Endothelial cell of umbilical vein (primary cell): ENCODE measurements around the gene CNTNAP2. TPM values are rescaled to one million over a fixed set of nuclear protein-coding genes. Genes with fewer than 3 reads are reported as not detected.
"Not testable (repeated sequence)": the region's sequence is repeated elsewhere in the genome, so short reads cannot be mapped to it uniquely, and the experiment has no call there.

Experiments used
- BruUV-seq: library from RNA; stranded (reverse); fragments of 400-500 nt; replicated peaks from 2 replicates; lab custom pipeline; 2021; lab: Mats Ljungman, UMichigan
- CTCF ChIA-PET: fragments of 300-600, 350-600 bp; sonication (Branson Sonifier 250); formaldehyde crosslinking; loops from one replicate; lab custom pipeline; 2021; ENCODE audit warnings: antibody characterized with exemption, inconsistent platforms; lab: Charles Lee
- POLR2A ChIA-PET: fragments of 300-600, 350-600 bp; sonication (Branson Sonifier 250); formaldehyde crosslinking; loops from one replicate; lab custom pipeline; 2021; ENCODE audit warnings: antibody characterized with exemption, inconsistent platforms; lab: Charles Lee
- DNase-seq: peaks from one replicate; pipeline ENCODE4 v3.0.0-alpha.2; 2011; ENCODE audit warnings: low read depth, low spot score
- FAIRE-seq: peaks from 2 replicates; lab custom pipeline; 2011; peaks lifted over from hg19 to GRCh38; lab: Jason Lieb, UNC
- H2AFZ ChIP-seq: 2 replicates; pipeline ENCODE4 v1.6.0; 2012; ENCODE audit warnings: low read depth, low read length, control low read depth, inconsistent platforms
- H3K27ac ChIP-seq: 2 replicates; pipeline ENCODE4 v1.5.1; 2011; ENCODE audit warnings: low read depth, mild to moderate bottlenecking, control low read depth, low read length, moderate library complexity; ENCODE audit not compliant: insufficient read depth
- H3K27me3 ChIP-seq, 2 experiments: 2 replicates each; pipeline versions ENCODE4 v1.6.0 to v1.6.1; 2011; ENCODE audit warnings: low read length in 2 of 2, mixed read lengths in 1 of 2; ENCODE audit not compliant: control insufficient read depth in 2 of 2, insufficient read depth in 2 of 2
- H3K36me3 ChIP-seq, 2 experiments: 2 replicates in 1 of 2; 3 replicates in 1 of 2; pipeline ENCODE4 v1.5.1; 2011; ENCODE audit warnings: low read length in 2 of 2, mild to moderate bottlenecking in 1 of 2, moderate library complexity in 1 of 2; ENCODE audit not compliant: control insufficient read depth in 2 of 2, insufficient read depth in 2 of 2; ENCODE audit errors: extremely low read depth in 1 of 2
- H3K4me1 ChIP-seq: 3 replicates; pipeline ENCODE4 v1.5.1; 2011; ENCODE audit warnings: mild to moderate bottlenecking, low read length; ENCODE audit not compliant: control insufficient read depth, insufficient read depth; ENCODE audit errors: extremely low read depth
- H3K4me2 ChIP-seq: 2 replicates; pipeline ENCODE4 v1.6.1; 2011; ENCODE audit warnings: low read length, control low read depth, mixed read lengths; ENCODE audit not compliant: insufficient read depth
- H3K4me3 ChIP-seq, 3 experiments: fragments of 200-600 bp in 1 of 3; sonication (generic), shearing (Covaris generic) in 1 of 3; replicated peaks in 1 of 3; 2 replicates each; pipeline ENCODE4 v1.5.1; 2011 to 2016; ENCODE audit warnings: control low read depth in 3 of 3, low read length in 3 of 3, mild to moderate bottlenecking in 2 of 3, inconsistent platforms in 1 of 3, low read depth in 1 of 3, moderate library complexity in 1 of 3; ENCODE audit not compliant: insufficient read depth in 1 of 3
- H3K79me2 ChIP-seq: 2 replicates; pipeline ENCODE4 v1.6.0; 2012; ENCODE audit warnings: low read length, inconsistent platforms; ENCODE audit not compliant: control insufficient read depth, insufficient read depth
- H3K9ac ChIP-seq: replicated peaks from 2 replicates; pipeline ENCODE3; 2011; ENCODE audit warnings: low read length, control low read depth; ENCODE audit not compliant: insufficient read depth; ENCODE audit errors: extremely low read depth
- H3K9me1 ChIP-seq: replicated peaks from 3 replicates; pipeline ENCODE4 v1.6.0; 2011; ENCODE audit warnings: mild to moderate bottlenecking, low read length; ENCODE audit not compliant: control insufficient read depth, insufficient read depth; ENCODE audit errors: extremely low read depth
- H3K9me3 ChIP-seq: replicated peaks from 2 replicates; pipeline ENCODE4 v1.5.1; 2012; ENCODE audit warnings: low read length, inconsistent platforms; ENCODE audit not compliant: control insufficient read depth, insufficient read depth
- H4K20me1 ChIP-seq: replicated peaks from 2 replicates; pipeline ENCODE3; 2011; ENCODE audit warnings: mild to moderate bottlenecking, low read length; ENCODE audit not compliant: control insufficient read depth, insufficient read depth; ENCODE audit errors: extremely low read depth
- CTCF ChIP-seq, 2 donors: IDR thresholded peaks; 1 replicate in 1 of 2; 2 replicates in 1 of 2; pipeline ENCODE4 v1.5.1; 2011; ENCODE audit warnings: low read length in 2 of 2, mild to moderate bottlenecking in 2 of 2, moderate library complexity in 2 of 2, control low read depth in 1 of 2, inconsistent platforms in 1 of 2, low read depth in 1 of 2; ENCODE audit not compliant: insufficient read depth in 1 of 2; ENCODE audit errors: extremely low read depth in 1 of 2
- EZH2 ChIP-seq: IDR thresholded peaks from 2 replicates; pipeline ENCODE4 v1.6.1; 2012; ENCODE audit warnings: borderline replicate concordance, low read depth, mild to moderate bottlenecking, moderate library complexity, low read length, inconsistent platforms; ENCODE audit not compliant: severe bottlenecking
- FOS ChIP-seq: IDR thresholded peaks from 2 replicates; pipeline ENCODE4 v1.6.1; 2011; ENCODE audit warnings: mild to moderate bottlenecking, low read length, moderate library complexity, borderline replicate concordance; ENCODE audit not compliant: insufficient read depth
- GATA2 ChIP-seq: IDR thresholded peaks from 2 replicates; pipeline ENCODE4 v1.7.0; 2011; ENCODE audit warnings: low read depth, mild to moderate bottlenecking, moderate library complexity, mixed read lengths, low read length; ENCODE audit not compliant: insufficient read length, insufficient read depth
- JUN ChIP-seq: IDR thresholded peaks from 2 replicates; pipeline ENCODE4 v1.6.1; 2011; ENCODE audit warnings: borderline replicate concordance, low read depth; ENCODE audit not compliant: insufficient read length, insufficient read depth
- MAX ChIP-seq: IDR thresholded peaks from 2 replicates; pipeline ENCODE4 v1.6.1; 2011; ENCODE audit not compliant: insufficient read depth, insufficient read length
- MYC ChIP-seq: IDR thresholded peaks from one replicate; pipeline ENCODE4 v1.6.1; 2011; ENCODE audit warnings: mild to moderate bottlenecking, low read depth, low read length
- POLR2A ChIP-seq: IDR thresholded peaks from 2 replicates; pipeline ENCODE4 v1.6.1; 2012; ENCODE audit warnings: low read depth, mild to moderate bottlenecking, control low read depth, low read length
- POLR2AphosphoS5 ChIP-seq: IDR thresholded peaks from 2 replicates; pipeline ENCODE4 v1.6.1; 2012; ENCODE audit warnings: low read depth, mild to moderate bottlenecking, control low read depth, low read length, moderate library complexity; ENCODE audit not compliant: insufficient read depth
- dilution Hi-C: fragments of 300-500 bp; cut with MboI; formaldehyde crosslinking; loops from one replicate; pipeline ENCODE4 v1.15.0; 2019; ENCODE audit warnings: low sequenced_read_pairs; ENCODE audit not compliant: extremely low pct_ligation_motif_present
- intact Hi-C: fragments of 100-400 bp; cut with micrococcal nuclease; formaldehyde crosslinking; loops from one replicate; pipeline ENCODE4 v1.10.0; 2022
- polyA plus RNA-seq, 4 experiments: library from polyadenylated mRNA; depleted of rRNA in 3 of 4; stranded (reverse) in 3 of 4; unstranded in 1 of 4; fragments of >200 nt; gene quantifications; 2 replicates each; pipeline versions ENCODE4 v1.2.1 to v1.2.3, GENCODE V29; 2011 to 2012; ENCODE audit warnings: missing spikeins in 1 of 4
- total RNA-seq: library from RNA; stranded (reverse); gene quantifications from 2 replicates; pipeline ENCODE4 v1.2.3, GENCODE V29; 2021

CNTNAP2 gene
- total and polyA plus RNA-seq, 2 donors (not counting 3 experiments of a cell fraction or from before 2014, with no cell fraction given) = not detected

GRCh38 chr7:147731311-147731710 lies 1614.7 kb downstream of the CNTNAP2 start:
- Histone ChIP-seq H3K4me1 (no peaks in the 10 kb centered on the region), H3K4me3 (no peak overlapping the region), H3K27ac (no peak overlapping the region), H3K36me3 (no peaks in the 10 kb centered on the region), H3K27me3 (no peaks in the 10 kb centered on the region), H2AFZ (no peak overlapping the region), H3K79me2 (no peaks in the 10 kb centered on the region), H3K9me1 (no peaks in the 10 kb centered on the region), H4K20me1 (no peaks in the 10 kb centered on the region), H3K9ac (no peak overlapping the region), H3K9me3 (peaks cover 5% of the 10 kb centered on the region), H3K4me2 (no peak overlapping the region)
- FAIRE-seq (no peak), DNase-seq (no peak)
- TF ChIP-seq FOS = no peak
- no peak for TF ChIP-seq MAX
- TF ChIP-seq CTCF (IDR thresholded peaks at IDR 0.05; ENCODE audit: extremely low read depth in 1 of 2, insufficient read depth in 1 of 2, low read depth in 1 of 2, low read length in 2 of 2) = no peak
- TF ChIP-seq GATA2 = no peak
- no peak for TF ChIP-seq POLR2A
- no peak for TF ChIP-seq EZH2
- no peak for TF ChIP-seq JUN
- TF ChIP-seq POLR2AphosphoS5 = no peak
- no peak for TF ChIP-seq MYC
- BruUV-seq = no TSS peak
- CTCF ChIA-PET = no interaction called here
- dilution Hi-C loops (no loop called here), intact Hi-C loops (no loop called here)
- POLR2A ChIA-PET = no interaction called here

GRCh38 chr7:147737559-147738214 lies 1621.1 kb downstream of the CNTNAP2 start:
- H3K9me3 ChIP-seq, H3K27me3 ChIP-seq, H2AFZ ChIP-seq, FAIRE-seq, H3K9me1 ChIP-seq, intact Hi-C loops, CTCF ChIA-PET, BruUV-seq, H3K4me3 ChIP-seq, H3K4me1 ChIP-seq, H4K20me1 ChIP-seq, H3K9ac ChIP-seq, H3K27ac ChIP-seq, H3K79me2 ChIP-seq, H3K36me3 ChIP-seq, H3K4me2 ChIP-seq, dilution Hi-C loops, POLR2A ChIA-PET, DNase-seq: not testable (repeated sequence)
